Mesodermal cell (in vitro differentiated cells): ENCODE measurements around the gene PAK1IP1. TPM values are rescaled to one million over a fixed set of nuclear protein-coding genes. Genes with fewer than 3 reads are reported as not detected.
"Not testable (repeated sequence)": the region's sequence is repeated elsewhere in the genome, so short reads cannot be mapped to it uniquely, and the experiment has no call there.

Experiments
- H3K27ac ChIP-seq: 2 replicates; pipeline ENCODE4 v1.7.0; 2013; ENCODE audit warnings: mild to moderate bottlenecking, low read depth, low read length, moderate library complexity; ENCODE audit not compliant: severe bottlenecking
- H3K36me3 ChIP-seq: 2 replicates; pipeline ENCODE4 v1.7.1; 2013; ENCODE audit warnings: mild to moderate bottlenecking, low read length, moderate library complexity; ENCODE audit not compliant: control insufficient read depth, insufficient read depth
- H3K4me1 ChIP-seq: one replicate; pipeline ENCODE4 v1.7.1; 2013; ENCODE audit warnings: mild to moderate bottlenecking, low read length; ENCODE audit not compliant: insufficient read depth, control insufficient read depth, poor library complexity, severe bottlenecking
- H3K4me3 ChIP-seq: 2 replicates; pipeline ENCODE4 v1.7.0; 2013; ENCODE audit warnings: low read length, control low read depth, mild to moderate bottlenecking; ENCODE audit not compliant: insufficient read depth, poor library complexity, severe bottlenecking; ENCODE audit errors: extremely low read depth
- H3K9me3 ChIP-seq: 2 replicates; pipeline ENCODE4 v1.7.1; 2013; ENCODE audit warnings: mild to moderate bottlenecking, low read length, moderate library complexity; ENCODE audit not compliant: control insufficient read depth
- WGBS, 2 experiments: methylation state at CpG; one replicate each; pipeline ENCODE4 v1.1.5; 2013; ENCODE audit warnings: missing lambda C conversion rate in 2 of 2; ENCODE audit not compliant: insufficient coverage in 2 of 2; 5-methylcytosine and 5-hydroxymethylcytosine counted together
- polyA plus RNA-seq, 2 experiments: library from polyadenylated mRNA; stranded (reverse); fragments of 50-300 nt; gene quantifications; one replicate each; pipeline ENCODE4 v1.2.3, GENCODE V29; 2013

PAK1IP1 gene, protein sequence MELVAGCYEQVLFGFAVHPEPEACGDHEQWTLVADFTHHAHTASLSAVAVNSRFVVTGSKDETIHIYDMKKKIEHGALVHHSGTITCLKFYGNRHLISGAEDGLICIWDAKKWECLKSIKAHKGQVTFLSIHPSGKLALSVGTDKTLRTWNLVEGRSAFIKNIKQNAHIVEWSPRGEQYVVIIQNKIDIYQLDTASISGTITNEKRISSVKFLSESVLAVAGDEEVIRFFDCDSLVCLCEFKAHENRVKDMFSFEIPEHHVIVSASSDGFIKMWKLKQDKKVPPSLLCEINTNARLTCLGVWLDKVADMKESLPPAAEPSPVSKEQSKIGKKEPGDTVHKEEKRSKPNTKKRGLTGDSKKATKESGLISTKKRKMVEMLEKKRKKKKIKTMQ
- polyA plus RNA-seq (2013, experiment 1 of 2), result 13.9 TPM
- polyA plus RNA-seq (2013, experiment 2 of 2), result 16.3 TPM

- no peaks in the 10 kb centered on the region for H3K9me3 ChIP-seq
- H3K4me1 ChIP-seq, result no peaks in the 10 kb centered on the region
- H3K36me3 ChIP-seq, result peaks cover 33% of the 10 kb centered on the region
- H3K4me3 ChIP-seq, result peak within 1 kb of the TSS; percentile 95
- H3K27ac ChIP-seq, result peak within 1 kb of the TSS; percentile 97
- WGBS, 2 experiments, result 0 to 1% methylated on average over 23 to 33 of the region's 53 CpGs
Measured at GRCh38 chr6:10694302-10695085, at the start of gene PAK1IP1, which contains the start of gene C6orf52. Gene PAK1IP1 (plus strand): TSS chr6:10694972. CDS start chr6:10694986, 14 bp downstream. Gene C6orf52 (minus strand): TSS chr6:10694616. CDS start chr6:10687550, 7,066 bp downstream.

DNA sequence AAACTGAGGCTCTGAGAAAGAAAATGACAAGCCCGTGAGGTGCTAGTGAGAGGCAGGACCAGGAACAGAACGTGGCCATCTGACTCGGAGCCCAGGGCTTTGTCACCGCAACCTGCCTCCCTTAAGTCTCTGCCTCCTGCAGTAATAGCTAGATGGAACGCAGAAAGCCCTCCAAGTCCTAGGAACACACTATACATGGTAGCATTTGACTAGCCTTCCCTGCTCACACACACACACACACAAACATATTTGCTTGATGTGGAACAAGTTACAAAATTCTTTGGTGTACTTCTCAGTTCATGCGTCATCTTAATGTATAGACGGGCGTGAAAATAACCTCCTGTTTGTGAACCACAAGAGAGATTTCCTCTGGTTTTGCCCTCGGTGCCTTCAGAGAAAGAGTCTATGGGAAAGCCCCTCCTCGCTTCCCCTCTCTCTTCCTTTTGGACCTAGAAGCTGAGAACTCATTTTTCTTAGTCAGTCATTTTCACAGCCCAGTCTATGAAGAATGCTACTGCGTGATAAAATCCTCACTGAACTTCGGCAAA lies 39.2 kb upstream of the PAK1IP1 start:
- H3K4me3 ChIP-seq, result no peak overlapping the region
- no peaks in the 10 kb centered on the region for H3K4me1 ChIP-seq
- WGBS, 2 experiments, result 81 to 85% methylated on average over 9 to 10 of the region's 12 CpGs
- H3K27ac ChIP-seq, result no peak overlapping the region
- no peaks in the 10 kb centered on the region for H3K36me3 ChIP-seq
- H3K9me3 ChIP-seq, result no peaks in the 10 kb centered on the region

DNA sequence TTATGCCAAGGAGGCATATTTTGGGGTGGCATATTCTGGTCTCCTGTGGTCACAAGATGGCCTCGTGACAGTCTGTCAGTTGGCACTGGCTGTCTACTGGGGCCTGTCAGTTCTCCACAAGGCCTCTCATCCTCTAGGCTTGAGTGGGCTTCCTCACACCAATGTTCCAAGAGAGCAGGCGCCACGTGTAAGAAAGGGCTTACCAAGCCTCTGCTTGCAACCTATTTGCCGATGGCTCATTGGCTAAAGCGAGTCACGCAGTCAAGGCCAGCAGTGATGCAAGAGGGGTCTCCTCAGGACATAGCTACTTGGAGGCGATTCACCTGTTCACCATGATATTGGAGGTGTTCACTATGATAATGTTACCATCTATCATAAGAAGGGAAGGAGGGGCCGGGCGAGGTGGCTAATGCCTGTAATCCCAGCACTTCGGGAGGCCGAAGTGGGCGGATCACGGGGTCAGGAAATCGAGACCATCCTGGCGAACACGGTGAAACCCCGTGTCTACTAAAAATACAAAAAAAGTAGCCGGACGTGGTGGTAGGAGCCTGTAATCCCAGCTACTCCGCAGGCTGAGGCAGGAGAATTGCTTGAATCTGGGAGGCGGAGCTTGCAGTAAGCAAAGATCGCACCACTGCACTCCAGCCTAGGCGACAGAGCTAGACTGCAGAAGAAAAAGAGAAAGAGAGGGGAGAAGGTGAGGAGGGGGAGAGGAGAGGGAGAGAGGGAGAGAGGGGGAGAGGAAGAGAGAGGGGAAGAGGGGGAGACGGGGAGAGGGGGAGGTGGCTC lies 35.7 kb upstream of the PAK1IP1 start:
- no peaks in the 10 kb centered on the region for H3K9me3 ChIP-seq
- H3K4me3 ChIP-seq, result no peak overlapping the region
- 88 to 91% methylated on average over 21 to 23 of the region's 24 CpGs for WGBS, 2 experiments
- no peaks in the 10 kb centered on the region for H3K36me3 ChIP-seq
- H3K4me1 ChIP-seq, result no peaks in the 10 kb centered on the region
- no peak overlapping the region for H3K27ac ChIP-seq

GRCh38 chr6:10659699-10660348 lies 34.9 kb upstream of the PAK1IP1 start:
- no peaks in the 10 kb centered on the region for H3K9me3 ChIP-seq
- H3K4me1 ChIP-seq, result no peaks in the 10 kb centered on the region
- no peak overlapping the region for H3K27ac ChIP-seq
- no peaks in the 10 kb centered on the region for H3K36me3 ChIP-seq
- 91 to 95% methylated on average over 32 to 43 of the region's 48 CpGs for WGBS, 2 experiments
- no peak overlapping the region for H3K4me3 ChIP-seq

DNA sequence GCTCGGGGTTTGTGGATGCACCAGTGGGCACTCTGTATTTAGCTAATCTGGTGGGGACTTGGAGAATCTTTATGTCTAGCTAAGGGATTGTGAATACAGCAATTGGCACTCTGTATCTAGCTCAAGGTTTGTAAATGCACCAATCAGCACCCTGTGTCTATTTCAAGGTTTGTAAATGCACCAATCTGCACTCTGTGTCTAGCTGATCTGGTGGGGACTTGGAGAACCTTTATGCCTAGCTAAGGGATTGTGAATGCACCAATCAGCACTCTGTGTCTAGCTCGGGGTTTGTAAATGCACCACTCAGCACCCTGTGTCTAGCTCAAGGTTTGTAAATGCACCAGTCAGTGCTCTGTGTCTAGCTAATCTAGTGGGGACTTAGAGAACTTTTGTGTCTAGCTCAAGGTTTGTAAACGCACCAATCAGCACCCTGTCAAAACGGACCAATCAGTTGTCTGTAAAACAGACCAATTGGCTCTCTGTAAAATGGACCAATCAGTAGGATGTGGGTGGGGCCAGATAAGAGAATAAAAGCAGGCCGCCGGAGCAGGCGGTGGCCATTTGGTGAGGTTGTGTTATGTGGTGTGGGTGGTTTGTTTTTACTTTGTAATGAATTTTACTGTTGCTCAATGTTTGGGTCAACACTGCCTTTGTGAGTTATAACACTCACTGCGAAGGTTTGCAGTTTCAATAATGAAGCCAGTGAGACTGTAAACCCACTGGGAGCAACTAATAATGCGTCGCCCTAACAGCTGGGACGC lies 34.2 kb upstream of the PAK1IP1 start:
- not testable (repeated sequence) for H3K36me3 ChIP-seq, H3K4me1 ChIP-seq, H3K27ac ChIP-seq, H3K9me3 ChIP-seq, H3K4me3 ChIP-seq
- WGBS, 2 experiments, result 93 to 95% methylated on average over 11 of the region's 11 CpGs

DNA sequence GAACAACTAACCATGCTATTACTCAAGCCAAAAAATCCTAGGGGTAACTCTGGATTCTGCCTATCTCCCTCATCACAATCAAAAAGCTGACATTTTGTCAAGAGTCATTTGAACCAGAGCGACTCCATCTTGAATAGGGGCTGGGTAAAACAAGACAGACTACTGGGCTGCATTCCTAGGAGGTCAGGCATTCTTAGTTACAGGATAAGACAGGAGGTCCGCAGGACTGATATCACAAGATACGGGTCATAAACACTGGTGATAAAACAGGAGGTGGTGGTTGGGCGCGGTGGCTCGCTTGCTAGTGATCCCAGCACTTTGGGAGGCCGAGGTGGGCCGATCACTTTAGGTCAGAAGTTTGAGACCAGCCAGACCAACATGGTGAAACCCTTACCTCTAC lies 32.6 kb upstream of the PAK1IP1 start:
- Histone ChIP-seq H3K4me3 (no peak overlapping the region), H3K27ac (no peak overlapping the region), H3K9me3 (no peaks in the 10 kb centered on the region), H3K4me1 (no peaks in the 10 kb centered on the region), H3K36me3 (no peaks in the 10 kb centered on the region)
- 94 to 96% methylated on average over 7 to 8 of the region's 8 CpGs for WGBS, 2 experiments

GRCh38 chr6:10662742-10663141 lies 32.0 kb upstream of the PAK1IP1 start:
- no peak overlapping the region for H3K27ac ChIP-seq
- no peak overlapping the region for H3K4me3 ChIP-seq
- H3K4me1 ChIP-seq, result no peaks in the 10 kb centered on the region
- H3K9me3 ChIP-seq, result no peaks in the 10 kb centered on the region
- no peaks in the 10 kb centered on the region for H3K36me3 ChIP-seq
- 89 to 100% methylated on average over 1 to 2 of the region's 2 CpGs for WGBS, 2 experiments

- not testable (repeated sequence) for H3K27ac ChIP-seq, H3K4me3 ChIP-seq, H3K36me3 ChIP-seq, H3K9me3 ChIP-seq, H3K4me1 ChIP-seq
- no CpG with 5 or more reads among the region's 1 CpG for WGBS, 2 experiments
Measured at GRCh38 chr6:10665595-10665994, 29.2 kb upstream of the PAK1IP1 start.

GRCh38 chr6:10668126-10668917 lies 26.4 kb upstream of the PAK1IP1 start:
- Histone ChIP-seq H3K9me3 (no peaks in the 10 kb centered on the region), H3K36me3 (no peaks in the 10 kb centered on the region), H3K4me1 (no peaks in the 10 kb centered on the region), H3K4me3 (no peak overlapping the region), H3K27ac (no peak overlapping the region)
- WGBS, 2 experiments, result 87 to 95% methylated on average over 4 to 6 of the region's 6 CpGs
